ENCODE results near the gene ADCY5. TPM values are rescaled to one million over a fixed set of nuclear protein-coding genes. Genes with fewer than 3 reads are reported as not detected.

Gene ADCY5
- total RNA-seq, 1 experiment from 2014 or later, result 0.24 TPM

DNA sequence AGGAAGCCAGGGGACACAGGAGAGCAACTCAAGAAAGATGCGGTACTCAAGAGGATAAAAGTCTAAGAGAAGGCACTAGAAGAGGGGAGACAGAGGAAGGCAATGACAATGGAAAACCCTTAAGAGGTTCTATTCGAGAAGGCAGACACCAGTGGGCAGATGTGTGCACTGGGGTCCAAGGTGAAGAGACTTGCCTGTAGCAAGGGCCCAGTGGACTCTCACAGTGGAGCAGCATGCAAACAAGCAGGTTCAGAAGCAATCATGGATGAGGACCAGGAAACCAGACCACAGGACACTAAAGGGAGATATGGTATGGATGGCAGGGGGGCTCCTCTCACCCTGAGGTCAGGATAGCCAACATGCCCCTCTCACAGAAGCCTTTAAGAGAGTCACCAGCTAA lies 2.7 kb downstream of the ADCY5 start:
- BruUV-seq (replicated peaks), result no TSS peak
- intact Hi-C loops (cut with micrococcal nuclease; ENCODE audit: unreplicated experiment), result no loop called here

DNA sequence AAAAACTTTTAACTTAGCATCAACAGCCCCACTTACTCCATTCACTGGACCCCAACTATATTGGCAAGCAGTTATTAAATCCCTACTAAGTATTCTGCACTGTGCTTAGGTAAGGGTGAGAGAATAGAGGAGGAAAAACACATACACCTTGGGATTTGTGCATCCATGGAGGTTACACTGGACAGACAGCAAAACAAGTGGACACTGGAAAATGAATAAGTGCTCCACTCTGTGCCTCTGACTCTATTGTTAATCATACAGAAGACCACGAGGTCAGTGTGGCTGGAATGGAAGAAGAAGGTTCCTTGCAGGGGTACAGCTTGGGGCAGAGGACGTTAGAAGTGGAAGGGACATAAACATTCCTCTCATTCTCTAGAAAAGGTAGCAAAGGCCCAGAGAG lies 3.2 kb downstream of the ADCY5 start:
- Histone ChIP-seq H3K36me3 (ENCODE audit: low read depth) (no peaks in the 10 kb centered on the region), H3K27ac (no peak overlapping the region), H2AFZ (no peak overlapping the region), H3K4me3 (no peak overlapping the region), H3F3A (ENCODE audit: insufficient read depth, low read depth) (no peaks in the 10 kb centered on the region), H3K27me3 (ENCODE audit: insufficient read depth, low read depth) (no peaks in the 10 kb centered on the region), H3K9me3 (ENCODE audit: insufficient read depth, low read depth) (no peaks in the 10 kb centered on the region), H3K4me2 (no peak overlapping the region), H3K9me2 (ENCODE audit: insufficient read depth) (no peaks in the 10 kb centered on the region), H3K79me2 (ENCODE audit: low read depth) (no peaks in the 10 kb centered on the region), H4K20me1 (ENCODE audit: insufficient read depth) (no peaks in the 10 kb centered on the region), H3K4me1 (replicated peaks; ENCODE audit: insufficient read depth) (no peaks in the 10 kb centered on the region)
- intact Hi-C loops (cut with micrococcal nuclease; ENCODE audit: unreplicated experiment), result no loop called here
- no peak for DNase-seq
- BruUV-seq (replicated peaks), result no TSS peak
- POLR2A ChIA-PET (ENCODE audit: unreplicated experiment), result no interaction called here
- CTCF ChIA-PET, result no interaction called here
- TF ChIP-seq EZH2 (IDR thresholded peaks at IDR 0.05; ENCODE audit: low read depth), result no peak
- TF ChIP-seq, protein P1, sequence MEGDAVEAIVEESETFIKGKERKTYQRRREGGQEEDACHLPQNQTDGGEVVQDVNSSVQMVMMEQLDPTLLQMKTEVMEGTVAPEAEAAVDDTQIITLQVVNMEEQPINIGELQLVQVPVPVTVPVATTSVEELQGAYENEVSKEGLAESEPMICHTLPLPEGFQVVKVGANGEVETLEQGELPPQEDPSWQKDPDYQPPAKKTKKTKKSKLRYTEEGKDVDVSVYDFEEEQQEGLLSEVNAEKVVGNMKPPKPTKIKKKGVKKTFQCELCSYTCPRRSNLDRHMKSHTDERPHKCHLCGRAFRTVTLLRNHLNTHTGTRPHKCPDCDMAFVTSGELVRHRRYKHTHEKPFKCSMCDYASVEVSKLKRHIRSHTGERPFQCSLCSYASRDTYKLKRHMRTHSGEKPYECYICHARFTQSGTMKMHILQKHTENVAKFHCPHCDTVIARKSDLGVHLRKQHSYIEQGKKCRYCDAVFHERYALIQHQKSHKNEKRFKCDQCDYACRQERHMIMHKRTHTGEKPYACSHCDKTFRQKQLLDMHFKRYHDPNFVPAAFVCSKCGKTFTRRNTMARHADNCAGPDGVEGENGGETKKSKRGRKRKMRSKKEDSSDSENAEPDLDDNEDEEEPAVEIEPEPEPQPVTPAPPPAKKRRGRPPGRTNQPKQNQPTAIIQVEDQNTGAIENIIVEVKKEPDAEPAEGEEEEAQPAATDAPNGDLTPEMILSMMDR (conservative IDR thresholded peaks at IDR 0.05), result no peak

More for the DNA sequence above, 2.7 kb downstream of the ADCY5 start:
- Histone ChIP-seq H3K9me3 (ENCODE audit: insufficient read depth, low read depth) (no peaks in the 10 kb centered on the region), H4K20me1 (ENCODE audit: insufficient read depth) (no peaks in the 10 kb centered on the region), H3K4me3 (no peak overlapping the region), H3K36me3 (ENCODE audit: low read depth) (no peaks in the 10 kb centered on the region), H3K4me1 (replicated peaks; ENCODE audit: insufficient read depth) (0 out of 2 replicates have a peak, but pooled peaks cover 5% of the 10 kb centered on the region), H3K27ac (no peak overlapping the region), H3K79me2 (ENCODE audit: low read depth) (no peaks in the 10 kb centered on the region), H2AFZ (no peak overlapping the region), H3K4me2 (no peak overlapping the region), H3K27me3 (ENCODE audit: insufficient read depth, low read depth) (no peaks in the 10 kb centered on the region), H3K9me2 (ENCODE audit: insufficient read depth) (no peaks in the 10 kb centered on the region), H3F3A (ENCODE audit: insufficient read depth, low read depth) (no peaks in the 10 kb centered on the region)
- ChIA-PET CTCF (no interaction called here), POLR2A (ENCODE audit: unreplicated experiment) (no interaction called here)
- TF ChIP-seq, protein P1 (conservative IDR thresholded peaks at IDR 0.05), result no peak
- TF ChIP-seq EZH2 (IDR thresholded peaks at IDR 0.05; ENCODE audit: low read depth), result no peak
- no peak for DNase-seq

DNA sequence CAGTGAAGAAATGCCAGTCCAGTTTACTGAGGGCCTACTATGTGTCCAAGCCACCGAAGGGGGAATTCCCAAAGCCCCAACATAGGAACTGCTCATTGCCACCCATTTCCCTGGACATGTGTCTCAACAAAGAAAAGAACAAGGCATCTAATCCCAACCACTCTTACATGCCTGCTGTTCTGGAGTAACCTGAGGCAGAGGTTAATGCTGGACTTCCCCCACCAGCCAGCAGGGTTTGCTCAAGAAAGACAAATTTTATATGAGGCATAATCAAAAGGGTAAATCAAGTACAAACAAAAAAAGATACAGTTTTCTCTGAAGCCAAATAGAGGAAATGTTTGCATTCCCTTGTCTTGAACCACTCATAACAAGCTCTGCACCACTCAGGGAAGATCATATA lies 4.1 kb downstream of the ADCY5 start:
- POLR2A ChIA-PET (ENCODE audit: unreplicated experiment), result no interaction called here
- intact Hi-C loops (cut with micrococcal nuclease; ENCODE audit: unreplicated experiment), result no loop called here
- H3K27me3 ChIP-seq (ENCODE audit: insufficient read depth, low read depth), result no peaks in the 10 kb centered on the region

More for the DNA sequence above, 4.1 kb downstream of the ADCY5 start:
- H3K79me2 ChIP-seq (ENCODE audit: low read depth), result no peaks in the 10 kb centered on the region
- H3K9me2 ChIP-seq (ENCODE audit: insufficient read depth), result no peaks in the 10 kb centered on the region
- no peaks in the 10 kb centered on the region for H3K36me3 ChIP-seq (ENCODE audit: low read depth)
- H3K9me3 ChIP-seq (ENCODE audit: insufficient read depth, low read depth), result no peaks in the 10 kb centered on the region
- H2AFZ ChIP-seq, result no peak overlapping the region
- no peaks in the 10 kb centered on the region for H3F3A ChIP-seq (ENCODE audit: insufficient read depth, low read depth)
- no peaks in the 10 kb centered on the region for H4K20me1 ChIP-seq (ENCODE audit: insufficient read depth)
- no peak for DNase-seq
- CTCF ChIA-PET, result no interaction called here
- BruUV-seq (replicated peaks), result no TSS peak
- no peak overlapping the region for H3K4me3 ChIP-seq
- no peaks in the 10 kb centered on the region for H3K4me1 ChIP-seq (replicated peaks; ENCODE audit: insufficient read depth)
- TF ChIP-seq, protein P1 (conservative IDR thresholded peaks at IDR 0.05), result no peak
- TF ChIP-seq EZH2 (IDR thresholded peaks at IDR 0.05; ENCODE audit: low read depth), result no peak
- no peak overlapping the region for H3K4me2 ChIP-seq
- H3K27ac ChIP-seq, result no peak overlapping the region
